Endothelial cell of umbilical vein (primary cell): ENCODE data around the gene PDE10A. TPM values are rescaled to one million over a fixed set of nuclear protein-coding genes. Genes with fewer than 3 reads are reported as not detected.

ENCODE experiments used
- BruUV-seq: library from RNA; stranded (reverse); fragments of 400-500 nt; replicated peaks from 2 replicates; lab custom pipeline; 2021; lab: Mats Ljungman, UMichigan
- CTCF ChIA-PET: fragments of 300-600, 350-600 bp; sonication (Branson Sonifier 250); formaldehyde crosslinking; loops from one replicate; lab custom pipeline; 2021; ENCODE audit warnings: antibody characterized with exemption, inconsistent platforms; lab: Charles Lee
- POLR2A ChIA-PET: fragments of 300-600, 350-600 bp; sonication (Branson Sonifier 250); formaldehyde crosslinking; loops from one replicate; lab custom pipeline; 2021; ENCODE audit warnings: antibody characterized with exemption, inconsistent platforms; lab: Charles Lee
- DNase-seq: peaks from one replicate; pipeline ENCODE4 v3.0.0-alpha.2; 2011; ENCODE audit warnings: low read depth, low spot score
- FAIRE-seq: peaks from 2 replicates; lab custom pipeline; 2011; peaks lifted over from hg19 to GRCh38; lab: Jason Lieb, UNC
- H2AFZ ChIP-seq: 2 replicates; pipeline ENCODE4 v1.6.0; 2012; ENCODE audit warnings: low read depth, low read length, control low read depth, inconsistent platforms
- H3K27ac ChIP-seq: 2 replicates; pipeline ENCODE4 v1.5.1; 2011; ENCODE audit warnings: low read depth, mild to moderate bottlenecking, control low read depth, low read length, moderate library complexity; ENCODE audit not compliant: insufficient read depth
- H3K27me3 ChIP-seq, 2 experiments: 2 replicates each; pipeline versions ENCODE4 v1.6.0 to v1.6.1; 2011; ENCODE audit warnings: low read length in 2 of 2, mixed read lengths in 1 of 2; ENCODE audit not compliant: control insufficient read depth in 2 of 2, insufficient read depth in 2 of 2
- H3K36me3 ChIP-seq, 2 experiments: 2 replicates in 1 of 2; 3 replicates in 1 of 2; pipeline ENCODE4 v1.5.1; 2011; ENCODE audit warnings: low read length in 2 of 2, mild to moderate bottlenecking in 1 of 2, moderate library complexity in 1 of 2; ENCODE audit not compliant: control insufficient read depth in 2 of 2, insufficient read depth in 2 of 2; ENCODE audit errors: extremely low read depth in 1 of 2
- H3K4me1 ChIP-seq: 3 replicates; pipeline ENCODE4 v1.5.1; 2011; ENCODE audit warnings: mild to moderate bottlenecking, low read length; ENCODE audit not compliant: control insufficient read depth, insufficient read depth; ENCODE audit errors: extremely low read depth
- H3K4me2 ChIP-seq: 2 replicates; pipeline ENCODE4 v1.6.1; 2011; ENCODE audit warnings: low read length, control low read depth, mixed read lengths; ENCODE audit not compliant: insufficient read depth
- H3K4me3 ChIP-seq, 3 experiments: fragments of 200-600 bp in 1 of 3; sonication (generic), shearing (Covaris generic) in 1 of 3; replicated peaks in 1 of 3; 2 replicates each; pipeline ENCODE4 v1.5.1; 2011 to 2016; ENCODE audit warnings: control low read depth in 3 of 3, low read length in 3 of 3, mild to moderate bottlenecking in 2 of 3, inconsistent platforms in 1 of 3, low read depth in 1 of 3, moderate library complexity in 1 of 3; ENCODE audit not compliant: insufficient read depth in 1 of 3
- H3K79me2 ChIP-seq: 2 replicates; pipeline ENCODE4 v1.6.0; 2012; ENCODE audit warnings: low read length, inconsistent platforms; ENCODE audit not compliant: control insufficient read depth, insufficient read depth
- H3K9ac ChIP-seq: replicated peaks from 2 replicates; pipeline ENCODE3; 2011; ENCODE audit warnings: low read length, control low read depth; ENCODE audit not compliant: insufficient read depth; ENCODE audit errors: extremely low read depth
- H3K9me1 ChIP-seq: replicated peaks from 3 replicates; pipeline ENCODE4 v1.6.0; 2011; ENCODE audit warnings: mild to moderate bottlenecking, low read length; ENCODE audit not compliant: control insufficient read depth, insufficient read depth; ENCODE audit errors: extremely low read depth
- H3K9me3 ChIP-seq: replicated peaks from 2 replicates; pipeline ENCODE4 v1.5.1; 2012; ENCODE audit warnings: low read length, inconsistent platforms; ENCODE audit not compliant: control insufficient read depth, insufficient read depth
- H4K20me1 ChIP-seq: replicated peaks from 2 replicates; pipeline ENCODE3; 2011; ENCODE audit warnings: mild to moderate bottlenecking, low read length; ENCODE audit not compliant: control insufficient read depth, insufficient read depth; ENCODE audit errors: extremely low read depth
- EZH2 ChIP-seq: IDR thresholded peaks from 2 replicates; pipeline ENCODE4 v1.6.1; 2012; ENCODE audit warnings: borderline replicate concordance, low read depth, mild to moderate bottlenecking, moderate library complexity, low read length, inconsistent platforms; ENCODE audit not compliant: severe bottlenecking
- FOS ChIP-seq: IDR thresholded peaks from 2 replicates; pipeline ENCODE4 v1.6.1; 2011; ENCODE audit warnings: mild to moderate bottlenecking, low read length, moderate library complexity, borderline replicate concordance; ENCODE audit not compliant: insufficient read depth
- GATA2 ChIP-seq: IDR thresholded peaks from 2 replicates; pipeline ENCODE4 v1.7.0; 2011; ENCODE audit warnings: low read depth, mild to moderate bottlenecking, moderate library complexity, mixed read lengths, low read length; ENCODE audit not compliant: insufficient read length, insufficient read depth
- JUN ChIP-seq: IDR thresholded peaks from 2 replicates; pipeline ENCODE4 v1.6.1; 2011; ENCODE audit warnings: borderline replicate concordance, low read depth; ENCODE audit not compliant: insufficient read length, insufficient read depth
- MYC ChIP-seq: IDR thresholded peaks from one replicate; pipeline ENCODE4 v1.6.1; 2011; ENCODE audit warnings: mild to moderate bottlenecking, low read depth, low read length
- POLR2A ChIP-seq: IDR thresholded peaks from 2 replicates; pipeline ENCODE4 v1.6.1; 2012; ENCODE audit warnings: low read depth, mild to moderate bottlenecking, control low read depth, low read length
- POLR2AphosphoS5 ChIP-seq: IDR thresholded peaks from 2 replicates; pipeline ENCODE4 v1.6.1; 2012; ENCODE audit warnings: low read depth, mild to moderate bottlenecking, control low read depth, low read length, moderate library complexity; ENCODE audit not compliant: insufficient read depth
- dilution Hi-C: fragments of 300-500 bp; cut with MboI; formaldehyde crosslinking; loops from one replicate; pipeline ENCODE4 v1.15.0; 2019; ENCODE audit warnings: low sequenced_read_pairs; ENCODE audit not compliant: extremely low pct_ligation_motif_present
- intact Hi-C: fragments of 100-400 bp; cut with micrococcal nuclease; formaldehyde crosslinking; loops from one replicate; pipeline ENCODE4 v1.10.0; 2022
- polyA plus RNA-seq, 4 experiments: library from polyadenylated mRNA; depleted of rRNA in 3 of 4; stranded (reverse) in 3 of 4; unstranded in 1 of 4; fragments of >200 nt; gene quantifications; 2 replicates each; pipeline versions ENCODE4 v1.2.1 to v1.2.3, GENCODE V29; 2011 to 2012; ENCODE audit warnings: missing spikeins in 1 of 4
- total RNA-seq: library from RNA; stranded (reverse); gene quantifications from 2 replicates; pipeline ENCODE4 v1.2.3, GENCODE V29; 2021
- TF ChIP-seq, protein P1 (sequence below), 2 donors: IDR thresholded peaks; 1 replicate in 1 of 2; 2 replicates in 1 of 2; pipeline ENCODE4 v1.5.1; 2011; ENCODE audit warnings: low read length in 2 of 2, mild to moderate bottlenecking in 2 of 2, moderate library complexity in 2 of 2, control low read depth in 1 of 2, inconsistent platforms in 1 of 2, low read depth in 1 of 2; ENCODE audit not compliant: insufficient read depth in 1 of 2; ENCODE audit errors: extremely low read depth in 1 of 2
- TF ChIP-seq, protein P2 (sequence below): IDR thresholded peaks from 2 replicates; pipeline ENCODE4 v1.6.1; 2011; ENCODE audit not compliant: insufficient read depth, insufficient read length

The PDE10A gene
- total and polyA plus RNA-seq, 2 donors (not counting 3 experiments of a cell fraction or from before 2014, with no cell fraction given) = 0.86 to 2.9 TPM

DNA sequence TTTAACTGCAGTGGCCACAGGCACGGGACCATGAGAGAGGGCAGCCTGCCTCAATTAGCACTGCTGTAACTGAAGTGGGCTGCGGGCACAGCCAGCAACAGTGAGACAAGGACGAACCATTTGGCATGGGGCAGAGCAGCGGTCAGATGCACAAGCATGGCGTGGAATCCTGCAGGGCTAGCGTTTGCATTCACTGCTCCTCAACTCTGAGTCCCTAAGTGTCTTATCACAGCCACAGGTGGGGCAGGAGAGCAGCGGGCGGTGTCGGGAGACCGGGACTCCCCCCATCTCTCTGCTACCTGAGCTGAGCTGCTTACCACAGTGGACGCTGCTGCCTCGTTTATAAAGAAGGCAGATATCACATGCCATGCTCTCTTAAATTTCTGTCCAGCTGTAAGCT, 31.3 kb upstream of the PDE10A start:
- dilution Hi-C loops (no loop called here), intact Hi-C loops (no loop called here)
- no peak overlapping the region for H3K27ac ChIP-seq
- no peaks in the 10 kb centered on the region for H3K27me3 ChIP-seq
- ChIA-PET CTCF (interaction anchor here (1.0 kb wide), 1 partner anchor 156 kb away, joined by 3 read pairs; no protein-coding TSS in a partner anchor), POLR2A (no interaction called here)
- no peak overlapping the region for H3K9ac ChIP-seq
- no peaks in the 10 kb centered on the region for H3K36me3 ChIP-seq
- no TSS peak for BruUV-seq
- TF ChIP-seq MYC = no peak
- TF ChIP-seq, protein P1, sequence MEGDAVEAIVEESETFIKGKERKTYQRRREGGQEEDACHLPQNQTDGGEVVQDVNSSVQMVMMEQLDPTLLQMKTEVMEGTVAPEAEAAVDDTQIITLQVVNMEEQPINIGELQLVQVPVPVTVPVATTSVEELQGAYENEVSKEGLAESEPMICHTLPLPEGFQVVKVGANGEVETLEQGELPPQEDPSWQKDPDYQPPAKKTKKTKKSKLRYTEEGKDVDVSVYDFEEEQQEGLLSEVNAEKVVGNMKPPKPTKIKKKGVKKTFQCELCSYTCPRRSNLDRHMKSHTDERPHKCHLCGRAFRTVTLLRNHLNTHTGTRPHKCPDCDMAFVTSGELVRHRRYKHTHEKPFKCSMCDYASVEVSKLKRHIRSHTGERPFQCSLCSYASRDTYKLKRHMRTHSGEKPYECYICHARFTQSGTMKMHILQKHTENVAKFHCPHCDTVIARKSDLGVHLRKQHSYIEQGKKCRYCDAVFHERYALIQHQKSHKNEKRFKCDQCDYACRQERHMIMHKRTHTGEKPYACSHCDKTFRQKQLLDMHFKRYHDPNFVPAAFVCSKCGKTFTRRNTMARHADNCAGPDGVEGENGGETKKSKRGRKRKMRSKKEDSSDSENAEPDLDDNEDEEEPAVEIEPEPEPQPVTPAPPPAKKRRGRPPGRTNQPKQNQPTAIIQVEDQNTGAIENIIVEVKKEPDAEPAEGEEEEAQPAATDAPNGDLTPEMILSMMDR (IDR thresholded peaks at IDR 0.05; ENCODE audit: extremely low read depth in 1 of 2, insufficient read depth in 1 of 2, low read depth in 1 of 2, low read length in 2 of 2) = no peak
- no peak for TF ChIP-seq JUN
- TF ChIP-seq POLR2A = no peak
- no peak for TF ChIP-seq POLR2AphosphoS5
- TF ChIP-seq, protein P2, sequence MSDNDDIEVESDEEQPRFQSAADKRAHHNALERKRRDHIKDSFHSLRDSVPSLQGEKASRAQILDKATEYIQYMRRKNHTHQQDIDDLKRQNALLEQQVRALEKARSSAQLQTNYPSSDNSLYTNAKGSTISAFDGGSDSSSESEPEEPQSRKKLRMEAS = no peak
- TF ChIP-seq FOS = no peak
- TF ChIP-seq EZH2 = no peak
- TF ChIP-seq GATA2 = no peak
- no peak overlapping the region for H3K4me3 ChIP-seq
- no peaks in the 10 kb centered on the region for H3K4me1 ChIP-seq
- DNase-seq (no peak), FAIRE-seq (no peak)
- no peaks in the 10 kb centered on the region for H3K79me2 ChIP-seq
- H3K4me2 ChIP-seq = no peak overlapping the region
- no peaks in the 10 kb centered on the region for H3K9me1 ChIP-seq
- no peaks in the 10 kb centered on the region for H4K20me1 ChIP-seq
- H2AFZ ChIP-seq = no peak overlapping the region
- no peaks in the 10 kb centered on the region for H3K9me3 ChIP-seq
